GM10266 (cell line): Measurements from ENCODE around the gene GRK5.
"Not testable (repeated sequence)": the region's sequence is repeated elsewhere in the genome, so short reads cannot be mapped to it uniquely, and the experiment has no call there.

Experiments
- DNase-seq: peaks from one replicate; pipeline ENCODE4 v3.0.0; 2012; ENCODE audit errors: extremely low spot score
- TF ChIP-seq, protein P1 (sequence below): IDR thresholded peaks from 2 replicates; pipeline ENCODE4 v1.5.1; 2012; ENCODE audit warnings: mild to moderate bottlenecking, low read depth; ENCODE audit not compliant: control insufficient read depth, insufficient read depth; ENCODE audit errors: missing control alignments

The GRK5 gene

DNA sequence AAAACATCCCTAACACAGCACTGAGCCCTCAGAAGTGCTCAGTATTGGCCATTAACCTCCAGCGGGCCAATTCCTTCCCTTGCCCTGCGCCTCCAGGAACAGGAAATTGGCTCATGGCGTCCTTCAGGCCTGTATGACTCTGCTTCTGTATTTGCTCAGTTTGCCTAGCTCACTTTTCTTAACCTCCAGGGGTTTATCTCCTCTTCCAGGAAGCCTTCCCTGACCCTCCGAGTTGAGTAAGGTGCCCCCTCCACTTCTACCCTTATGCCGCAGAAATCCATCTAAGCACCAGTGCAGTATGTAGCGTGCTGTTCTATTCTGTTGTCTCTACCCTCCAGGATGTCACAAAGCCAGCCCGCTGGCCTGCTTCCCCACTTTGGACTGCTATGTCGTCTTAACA is 40.8 kb upstream of the GRK5 start:
- TF ChIP-seq, protein P1, sequence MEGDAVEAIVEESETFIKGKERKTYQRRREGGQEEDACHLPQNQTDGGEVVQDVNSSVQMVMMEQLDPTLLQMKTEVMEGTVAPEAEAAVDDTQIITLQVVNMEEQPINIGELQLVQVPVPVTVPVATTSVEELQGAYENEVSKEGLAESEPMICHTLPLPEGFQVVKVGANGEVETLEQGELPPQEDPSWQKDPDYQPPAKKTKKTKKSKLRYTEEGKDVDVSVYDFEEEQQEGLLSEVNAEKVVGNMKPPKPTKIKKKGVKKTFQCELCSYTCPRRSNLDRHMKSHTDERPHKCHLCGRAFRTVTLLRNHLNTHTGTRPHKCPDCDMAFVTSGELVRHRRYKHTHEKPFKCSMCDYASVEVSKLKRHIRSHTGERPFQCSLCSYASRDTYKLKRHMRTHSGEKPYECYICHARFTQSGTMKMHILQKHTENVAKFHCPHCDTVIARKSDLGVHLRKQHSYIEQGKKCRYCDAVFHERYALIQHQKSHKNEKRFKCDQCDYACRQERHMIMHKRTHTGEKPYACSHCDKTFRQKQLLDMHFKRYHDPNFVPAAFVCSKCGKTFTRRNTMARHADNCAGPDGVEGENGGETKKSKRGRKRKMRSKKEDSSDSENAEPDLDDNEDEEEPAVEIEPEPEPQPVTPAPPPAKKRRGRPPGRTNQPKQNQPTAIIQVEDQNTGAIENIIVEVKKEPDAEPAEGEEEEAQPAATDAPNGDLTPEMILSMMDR: no peak
- DNase-seq: no peak

GRCh38 chr10:119167041-119167440 is 40.3 kb upstream of the GRK5 start:
- DNase-seq: no peak
- TF ChIP-seq, protein P1: no peak

- TF ChIP-seq, protein P1: no peak
Observed at GRCh38 chr10:119174109-119174508, 33.3 kb upstream of the GRK5 start.

DNA sequence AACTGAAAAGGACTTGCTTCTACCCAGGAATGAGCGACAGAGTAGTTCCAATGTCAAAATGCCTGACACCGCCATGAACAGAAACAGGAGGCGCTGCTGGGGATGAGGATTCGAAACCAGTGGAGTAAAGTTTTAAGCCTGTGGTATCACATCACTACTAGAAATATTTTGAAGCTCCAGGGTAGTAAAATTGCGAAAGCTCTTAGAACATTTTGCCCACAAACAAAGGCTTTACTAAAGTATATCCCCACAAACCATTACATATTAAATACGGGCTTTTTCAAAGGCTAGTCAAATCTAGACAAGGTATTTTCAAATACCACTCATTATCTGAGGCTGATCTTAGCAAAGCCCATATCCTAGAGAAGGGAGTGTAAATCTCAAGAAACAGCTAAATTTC is 31.2 kb upstream of the GRK5 start:
- TF ChIP-seq, protein P1: no peak
- DNase-seq: no peak

More at GRCh38 chr10:119174109-119174508, 33.3 kb upstream of the GRK5 start:
- DNase-seq: no peak

DNA sequence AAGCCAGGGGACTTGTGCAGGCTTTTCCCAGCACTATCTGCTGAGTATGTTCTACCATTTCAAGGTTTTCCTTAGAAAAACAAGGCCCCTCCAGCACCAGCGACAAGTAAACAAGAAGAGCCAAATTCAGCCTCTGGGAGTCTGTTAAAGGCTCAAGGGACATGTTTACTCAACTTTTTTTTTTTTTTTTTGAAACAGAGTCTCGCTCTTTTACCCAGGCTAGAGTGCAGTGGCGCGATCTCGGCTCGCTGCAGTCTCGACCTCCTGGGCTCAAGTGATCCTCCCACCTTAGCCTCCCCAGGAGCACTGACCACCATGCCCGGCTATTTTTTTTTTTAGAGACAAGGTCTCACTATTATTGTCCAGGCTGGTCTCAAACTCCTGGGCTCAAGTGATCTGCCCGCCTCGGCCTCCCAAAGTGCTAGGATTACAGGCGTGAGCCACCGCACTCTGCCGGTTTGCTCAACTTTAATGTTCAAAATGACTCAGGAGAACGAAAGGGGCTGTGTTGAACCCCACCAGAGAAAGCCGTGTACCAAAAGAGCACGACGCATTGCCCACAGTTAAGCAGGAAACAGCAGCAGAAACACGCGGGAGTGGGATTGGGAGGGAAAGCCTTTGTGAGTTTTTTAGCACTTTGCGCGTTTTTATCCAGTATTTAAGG is 29.5 kb upstream of the GRK5 start:
- TF ChIP-seq, protein P1: no peak
- DNase-seq: no peak

DNA sequence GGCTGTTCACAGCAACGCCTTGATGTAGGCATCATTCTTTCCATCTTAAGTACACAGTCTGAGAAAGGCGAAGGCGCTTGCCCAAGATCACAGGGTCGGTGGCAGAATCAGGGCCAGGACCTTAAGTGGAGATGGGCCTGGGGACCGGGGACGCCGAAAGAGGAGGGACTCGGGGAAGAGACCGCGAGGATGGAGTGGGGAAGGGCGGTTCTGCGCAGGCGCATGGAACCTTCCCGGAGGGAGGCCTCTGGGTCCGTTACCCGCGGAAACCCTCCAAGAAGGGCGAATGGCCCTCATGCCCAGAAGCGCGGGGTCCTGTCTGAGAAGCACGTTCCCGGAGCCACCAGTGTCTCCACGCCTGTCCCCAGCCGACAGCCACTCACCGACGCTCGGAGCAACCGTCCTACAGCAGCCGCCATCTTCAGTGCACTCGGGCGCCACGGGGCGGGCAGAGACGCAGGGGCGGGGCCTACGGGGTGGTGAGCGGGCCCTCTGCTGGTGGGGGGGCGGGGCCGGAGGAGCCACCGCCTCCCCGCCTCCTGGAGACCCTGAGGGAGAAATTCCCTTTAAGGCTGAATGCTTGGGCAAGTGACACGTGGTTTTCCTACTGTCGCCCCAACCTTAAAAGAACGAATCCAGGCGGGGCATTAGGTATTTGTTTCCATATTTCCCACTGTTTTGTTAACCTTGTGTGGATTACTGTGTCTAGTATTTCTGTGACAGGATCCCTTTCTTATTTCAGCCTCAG is 28.8 kb upstream of the GRK5 start, which contains the start of gene PRDX3:
Gene PRDX3 (minus strand): TSS at position 441 of the 748 bp plus-strand sequence. CDS start 22 bp downstream, at position 419.
- TF ChIP-seq, protein P1: no peak
- DNase-seq: peak; percentile 92

GRCh38 chr10:119180850-119181400 is 26.4 kb upstream of the GRK5 start:
- DNase-seq: not testable (repeated sequence)
